NCI-H345 treated with DMSO at 0.1 percent for 48 hours (cell line): ENCODE data around the gene EPHB6.

ENCODE experiments used
- DNase-seq: peaks from one replicate; lab custom pipeline; 2025; ENCODE audit not compliant: unreplicated experiment; lab: John Stamatoyannopoulos, UW

The EPHB6 gene

GRCh38 chr7:142854372-142855113, at the start of gene EPHB6:
EPHB6 (plus strand) TSS chr7:142855076; CDS start chr7:142863228, 8,152 bp downstream.
- peak; percentile 72 for DNase-seq

DNA sequence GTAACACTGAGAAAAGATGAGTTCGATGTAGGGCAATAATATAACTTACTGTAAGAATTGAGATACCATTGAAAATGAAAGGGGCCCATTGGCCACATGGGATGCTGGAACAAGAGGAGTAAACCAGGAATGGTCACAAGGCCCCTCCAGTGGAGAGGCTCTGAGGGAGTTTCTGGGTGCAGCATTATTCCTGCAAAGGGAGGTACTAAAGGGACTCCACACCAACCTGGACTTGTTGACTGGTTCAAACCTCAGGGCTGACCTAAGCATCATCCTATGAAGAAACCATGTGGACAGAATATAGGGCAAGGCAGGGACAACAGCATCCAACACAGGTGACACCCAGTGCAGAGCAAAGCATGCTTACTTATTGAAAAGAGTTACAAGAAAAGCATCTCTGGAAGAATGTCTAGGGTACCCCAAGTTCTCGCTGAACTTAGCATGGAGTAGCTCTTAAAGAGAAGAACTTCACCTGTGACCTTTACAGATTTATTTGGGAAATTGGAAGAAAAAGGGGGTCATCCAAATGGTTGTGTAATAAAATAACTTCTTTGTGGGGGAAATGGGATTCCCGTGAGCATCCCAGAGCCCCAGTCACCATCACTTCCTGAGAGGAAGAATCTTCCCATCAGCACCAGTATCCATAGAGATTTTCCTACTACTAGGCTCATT, 49.4 kb upstream of the EPHB6 start:
- no peak for DNase-seq

DNA sequence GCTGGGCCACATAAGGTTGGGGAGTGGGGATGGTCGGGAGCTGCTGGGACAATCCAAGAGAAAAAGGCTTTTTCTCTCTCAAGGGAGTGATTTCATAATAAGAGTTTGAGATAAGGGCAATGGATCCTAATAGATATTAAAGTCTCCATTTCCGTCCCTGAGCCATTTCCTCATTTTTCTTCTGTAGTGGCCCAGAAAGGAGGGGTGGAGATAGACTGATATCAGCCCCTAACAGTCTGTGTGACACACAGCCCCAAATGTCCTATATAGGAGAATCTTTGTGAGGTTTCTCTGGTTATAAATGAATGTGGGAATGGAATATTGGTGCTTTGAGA, 48.9 kb upstream of the EPHB6 start:
- no peak for DNase-seq

DNA sequence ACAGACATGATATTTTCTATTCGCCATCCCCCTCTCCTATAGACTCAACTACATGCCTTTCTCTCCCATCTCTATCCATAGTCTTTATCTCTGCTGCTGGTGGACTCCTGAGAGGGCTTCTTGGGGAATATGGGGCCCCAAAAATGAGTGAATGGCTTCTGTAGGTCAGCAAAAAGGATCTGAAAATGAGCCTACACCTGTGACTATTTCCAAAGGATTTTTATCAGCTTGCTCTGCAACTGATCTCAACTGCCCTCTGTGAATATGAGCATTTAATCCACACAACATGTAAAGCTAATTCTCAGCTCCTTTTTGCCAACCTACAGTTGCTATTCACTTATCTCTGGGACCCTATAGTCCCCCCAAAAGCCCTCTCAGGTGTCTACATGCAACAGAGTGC, 47.9 kb upstream of the EPHB6 start:
- DNase-seq, result no peak

- DNase-seq, result no peak
These were observed 46.9 kb upstream of the EPHB6 start for GRCh38 chr7:142807855-142808460.

DNA sequence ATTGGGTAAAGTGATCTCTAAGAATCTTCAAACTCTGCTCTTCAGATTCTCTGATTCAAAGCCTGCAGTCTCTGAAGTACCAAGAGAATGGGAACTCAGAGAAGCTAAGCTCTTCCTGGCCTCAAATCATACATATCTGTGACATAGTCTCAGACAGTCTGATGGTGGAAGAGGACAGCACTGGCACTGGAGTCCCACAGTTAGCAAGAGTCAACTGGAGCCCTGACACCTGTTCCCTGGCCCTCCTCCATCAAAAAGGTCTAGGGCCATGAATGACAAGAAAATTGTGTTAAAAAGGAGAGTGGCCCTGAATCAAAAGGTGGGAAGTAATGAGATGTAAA, 46.4 kb upstream of the EPHB6 start:
- no peak for DNase-seq

DNA sequence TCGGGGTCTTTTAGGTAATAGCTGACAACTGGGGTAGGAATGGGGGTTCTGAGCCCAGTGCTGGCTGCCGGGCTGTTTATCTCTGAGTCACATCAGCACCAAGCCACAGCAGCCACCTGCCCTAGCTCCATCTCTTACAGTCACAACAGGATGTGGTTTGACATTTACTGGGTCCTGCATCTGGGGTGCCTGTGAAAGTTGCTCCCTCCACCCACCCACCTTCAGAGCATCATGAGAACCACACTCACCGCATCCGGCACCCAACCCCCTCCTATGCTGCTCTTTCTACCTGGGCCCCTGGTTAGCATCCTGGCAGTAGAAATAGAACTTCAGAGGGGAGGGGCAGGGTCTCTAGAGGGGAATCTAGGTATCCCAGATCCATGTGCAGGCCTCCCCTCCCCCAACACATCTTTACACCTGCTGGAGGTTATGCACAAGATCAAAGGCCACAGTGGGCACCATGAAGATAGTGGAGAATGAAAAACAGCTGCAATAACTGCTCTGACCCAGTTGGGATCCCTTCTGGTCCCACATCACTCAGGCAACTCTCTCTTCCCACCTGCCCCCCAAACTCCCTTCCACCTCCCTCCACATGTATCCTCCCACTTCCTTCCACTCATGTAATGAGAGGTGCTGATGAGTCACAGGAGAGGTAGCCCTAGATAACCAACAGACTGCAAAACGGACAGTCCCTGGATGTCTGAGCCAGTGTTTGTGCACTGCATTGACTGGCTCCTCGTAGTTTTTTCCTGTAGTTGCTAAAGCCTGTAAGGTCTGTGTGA, 45.9 kb upstream of the EPHB6 start:
- DNase-seq, result no peak

- no peak for DNase-seq
These were observed 45.2 kb upstream of the EPHB6 start for GRCh38 chr7:142809671-142810070.

- peak; percentile 55 for DNase-seq
These were observed 43.6 kb upstream of the EPHB6 start for GRCh38 chr7:142811154-142811737.

DNA sequence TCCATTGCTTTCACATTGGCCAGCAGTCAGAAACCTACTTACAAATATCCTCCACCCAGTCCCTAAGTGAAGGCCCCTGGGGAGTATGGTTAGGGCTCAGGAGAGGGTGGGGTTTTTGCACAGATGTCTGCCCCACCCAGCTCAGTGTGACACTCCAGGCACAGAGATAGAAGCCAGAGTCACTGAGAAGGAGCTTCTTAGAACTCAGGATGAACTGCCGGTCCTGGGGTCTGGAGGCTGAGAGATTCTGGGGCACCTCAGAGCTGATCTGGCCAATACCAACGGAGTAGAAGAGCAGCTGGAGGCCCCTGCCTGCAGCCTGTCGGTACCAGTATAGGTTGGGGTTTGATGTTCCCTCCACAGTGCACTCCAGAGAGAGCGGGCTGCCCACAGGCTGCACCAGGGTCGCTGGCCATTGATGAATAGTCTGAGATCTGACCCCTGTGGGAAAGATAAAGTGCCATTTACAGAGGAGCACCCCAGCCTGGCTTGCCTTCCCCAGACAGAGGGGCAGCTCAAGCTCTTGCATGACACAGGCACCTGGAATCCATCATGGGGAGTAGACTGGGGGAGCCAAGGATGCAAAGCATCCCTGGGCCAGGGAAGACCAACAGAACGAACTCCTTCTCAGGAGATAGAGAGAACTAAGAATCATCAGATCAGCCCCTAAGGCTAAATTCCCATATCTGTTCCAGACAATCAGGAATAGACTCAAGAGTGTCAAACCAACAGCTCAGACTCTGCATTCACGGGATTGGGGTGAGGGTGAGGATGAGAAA, 42.2 kb upstream of the EPHB6 start:
- DNase-seq, result no peak

GRCh38 chr7:142813226-142813625, 41.6 kb upstream of the EPHB6 start:
- DNase-seq, result no peak

- DNase-seq, result no peak
These were observed 41.2 kb upstream of the EPHB6 start for GRCh38 chr7:142813699-142814098.

DNA sequence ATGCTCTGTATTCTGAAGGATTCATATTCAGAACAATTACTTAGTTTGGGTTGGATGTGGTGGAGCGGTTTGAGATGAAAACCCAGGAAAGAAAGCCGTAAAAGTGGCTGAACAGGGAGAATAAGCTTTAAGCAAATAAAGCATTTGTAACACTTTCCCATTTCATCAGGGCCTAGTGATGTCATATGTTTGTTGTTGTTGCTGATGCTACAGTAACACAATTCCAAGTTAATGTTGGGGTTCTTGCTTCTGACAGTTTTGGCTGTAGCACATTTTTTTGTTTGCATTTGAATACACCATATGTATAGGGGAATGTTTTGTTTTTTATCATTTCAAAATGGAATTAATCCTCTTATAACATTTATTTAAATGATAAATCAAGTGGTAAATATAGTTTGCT, 40.4 kb upstream of the EPHB6 start:
- no peak for DNase-seq

GRCh38 chr7:142815134-142815533, 39.7 kb upstream of the EPHB6 start:
- no peak for DNase-seq

GRCh38 chr7:142817506-142817905, 37.4 kb upstream of the EPHB6 start:
- no peak for DNase-seq

GRCh38 chr7:142819530-142819929, 35.3 kb upstream of the EPHB6 start:
- no peak for DNase-seq

- DNase-seq, result no peak
These were observed 32.2 kb upstream of the EPHB6 start for GRCh38 chr7:142822714-142823113.

DNA sequence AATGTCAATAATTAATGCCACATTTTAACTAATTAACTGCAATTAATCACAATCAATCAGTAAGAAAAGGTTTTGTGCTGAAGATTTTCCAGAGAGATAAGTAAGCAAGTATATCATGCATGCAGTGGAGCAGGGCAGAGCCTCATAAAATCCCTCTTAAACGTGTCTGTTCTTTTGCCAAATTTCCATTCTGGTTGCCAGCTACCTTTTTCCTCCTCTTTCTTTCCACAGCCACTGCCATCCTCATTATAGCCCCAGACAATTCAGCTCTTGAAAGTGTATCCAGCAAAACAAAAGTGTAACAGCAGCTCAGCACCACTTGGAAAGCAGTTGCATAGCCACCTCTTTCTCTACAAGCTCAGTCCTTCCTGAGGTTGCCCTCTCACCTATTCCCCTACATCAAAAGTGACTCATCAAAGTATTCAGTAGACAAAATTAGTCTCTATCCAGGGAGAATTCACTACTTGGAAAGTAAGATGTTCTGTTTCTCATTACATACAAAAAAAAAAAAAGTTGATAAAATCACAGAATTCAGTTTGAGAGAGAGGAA, 26.9 kb upstream of the EPHB6 start:
- DNase-seq, result no peak

- no peak for DNase-seq
These were observed 22.5 kb upstream of the EPHB6 start for GRCh38 chr7:142832417-142832816.
